ENCODE data around the gene BTBD9.

Gene BTBD9

DNA sequence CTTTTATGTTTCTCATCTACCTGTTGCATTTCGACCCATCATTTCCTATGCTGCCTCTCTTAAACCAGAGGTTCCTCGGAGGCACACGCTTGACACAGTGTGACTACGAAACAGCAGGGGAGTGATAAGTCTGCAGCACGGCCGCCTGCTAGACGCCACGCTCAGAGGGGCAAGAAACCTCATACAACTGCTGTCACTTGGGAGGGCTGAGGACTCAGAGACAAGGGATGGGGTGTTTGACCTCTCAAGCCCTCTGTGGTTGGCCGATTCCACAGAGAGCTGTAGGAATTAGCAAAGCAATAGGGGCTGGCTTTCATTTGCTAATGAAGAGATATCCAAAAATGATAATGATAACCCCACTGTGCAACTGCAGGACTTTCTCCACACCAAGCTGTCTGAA, 447.7 kb downstream of the BTBD9 start:
- no peak for DNase-seq (ENCODE audit: low read depth)
- TF ChIP-seq, protein P1, sequence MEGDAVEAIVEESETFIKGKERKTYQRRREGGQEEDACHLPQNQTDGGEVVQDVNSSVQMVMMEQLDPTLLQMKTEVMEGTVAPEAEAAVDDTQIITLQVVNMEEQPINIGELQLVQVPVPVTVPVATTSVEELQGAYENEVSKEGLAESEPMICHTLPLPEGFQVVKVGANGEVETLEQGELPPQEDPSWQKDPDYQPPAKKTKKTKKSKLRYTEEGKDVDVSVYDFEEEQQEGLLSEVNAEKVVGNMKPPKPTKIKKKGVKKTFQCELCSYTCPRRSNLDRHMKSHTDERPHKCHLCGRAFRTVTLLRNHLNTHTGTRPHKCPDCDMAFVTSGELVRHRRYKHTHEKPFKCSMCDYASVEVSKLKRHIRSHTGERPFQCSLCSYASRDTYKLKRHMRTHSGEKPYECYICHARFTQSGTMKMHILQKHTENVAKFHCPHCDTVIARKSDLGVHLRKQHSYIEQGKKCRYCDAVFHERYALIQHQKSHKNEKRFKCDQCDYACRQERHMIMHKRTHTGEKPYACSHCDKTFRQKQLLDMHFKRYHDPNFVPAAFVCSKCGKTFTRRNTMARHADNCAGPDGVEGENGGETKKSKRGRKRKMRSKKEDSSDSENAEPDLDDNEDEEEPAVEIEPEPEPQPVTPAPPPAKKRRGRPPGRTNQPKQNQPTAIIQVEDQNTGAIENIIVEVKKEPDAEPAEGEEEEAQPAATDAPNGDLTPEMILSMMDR (IDR thresholded peaks at IDR 0.05; ENCODE audit: low read length, missing control alignments), result no peak
- H3K4me3 ChIP-seq (replicated peaks; ENCODE audit: low read depth, low read length), result no peak overlapping the region

DNA sequence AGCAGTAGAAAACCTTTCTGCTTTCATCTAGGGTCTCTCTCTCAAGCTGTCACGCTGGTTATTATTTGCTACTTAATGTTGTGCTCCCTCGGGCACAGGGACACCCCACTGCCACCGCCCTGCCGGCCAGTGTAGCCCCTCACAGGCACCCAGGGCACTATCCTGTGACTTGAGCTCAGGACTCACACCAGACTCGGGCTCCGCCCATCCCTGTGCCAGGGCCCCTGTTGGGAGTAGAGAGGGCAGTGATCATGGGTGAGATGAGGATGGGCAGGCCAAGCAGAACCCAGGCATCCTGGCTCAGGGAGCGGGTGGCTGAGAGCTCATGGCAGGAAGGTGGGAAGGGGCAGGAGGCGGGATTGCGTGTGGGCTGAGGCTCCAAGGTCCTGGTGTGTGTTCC, 448.3 kb downstream of the BTBD9 start:
- TF ChIP-seq, protein P1 (IDR thresholded peaks at IDR 0.05; ENCODE audit: low read length, missing control alignments), result no peak
- no peak overlapping the region for H3K4me3 ChIP-seq (replicated peaks; ENCODE audit: low read depth, low read length)
- no peak for DNase-seq (ENCODE audit: low read depth)

GRCh38 chr6:38188677-38189335, 450.9 kb downstream of the BTBD9 start:
- H3K4me3 ChIP-seq (replicated peaks; ENCODE audit: low read depth, low read length), result no peak overlapping the region
- no peak for DNase-seq (ENCODE audit: low read depth)
- TF ChIP-seq, protein P1 (IDR thresholded peaks at IDR 0.05; ENCODE audit: low read length, missing control alignments), result no peak

- DNase-seq (ENCODE audit: low read depth), result no peak
- no peak overlapping the region for H3K4me3 ChIP-seq (replicated peaks; ENCODE audit: low read depth, low read length)
- TF ChIP-seq, protein P1 (IDR thresholded peaks at IDR 0.05; ENCODE audit: low read length, missing control alignments), result no peak
These were observed 451.7 kb downstream of the BTBD9 start for GRCh38 chr6:38187811-38188590.

DNA sequence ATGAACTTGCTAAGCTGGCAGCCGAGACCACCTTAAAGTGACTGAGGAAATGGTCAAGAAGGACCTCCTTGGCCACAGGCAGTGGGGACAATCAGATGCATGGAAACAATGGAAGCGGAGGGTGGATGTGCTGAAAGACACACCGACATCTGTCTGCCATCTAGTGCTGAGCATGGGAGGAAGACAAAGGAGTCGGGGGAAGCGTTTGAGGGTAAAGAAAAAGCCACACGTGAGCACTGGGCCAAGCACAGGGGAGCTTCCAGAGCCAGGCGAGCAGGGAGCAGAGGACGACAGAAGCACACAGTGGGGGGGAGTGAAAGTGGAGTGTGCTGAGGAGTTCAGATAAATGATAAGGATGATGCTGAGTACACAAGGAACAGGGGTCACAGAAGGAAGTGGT, 452.4 kb downstream of the BTBD9 start:
- H3K4me3 ChIP-seq (replicated peaks; ENCODE audit: low read depth, low read length), result no peak overlapping the region
- DNase-seq (ENCODE audit: low read depth), result no peak
- TF ChIP-seq, protein P1 (IDR thresholded peaks at IDR 0.05; ENCODE audit: low read length, missing control alignments), result no peak

- no peak for DNase-seq (ENCODE audit: low read depth)
- TF ChIP-seq, protein P1 (IDR thresholded peaks at IDR 0.05; ENCODE audit: low read length, missing control alignments), result no peak
- H3K4me3 ChIP-seq (replicated peaks; ENCODE audit: low read depth, low read length), result no peak overlapping the region
These were observed 454.0 kb downstream of the BTBD9 start for GRCh38 chr6:38185752-38186151.

All from fibroblast of pulmonary artery (primary cell).